HepG2 (cell line): ENCODE data around the gene SYNGR4. TPM values are rescaled to one million over a fixed set of nuclear protein-coding genes. Genes with fewer than 3 reads are reported as not detected.
A peak's percentile ranks its signal among the peaks of the same experiment; 100 is the strongest.

Source experiments
- ATAC-seq: fragments of 200-7000 bp; cut with Tn5 transposase; 3 replicates; pipeline ENCODE4 v1.9.1; 2020; ENCODE audit warnings: mild to moderate bottlenecking, moderate library complexity
- BruUV-seq: library from RNA; stranded (reverse); fragments of 400-500 nt; replicated peaks from 2 replicates; lab custom pipeline; 2021; lab: Mats Ljungman, UMichigan
- CTCF ChIA-PET: fragments of 300-600 bp; formaldehyde crosslinking; extraction: SDS; loops from one replicate; lab custom pipeline; 2021; ENCODE audit warnings: low total read pairs, inconsistent platforms, low intra/inter-chr PET ratio; lab: Yijun Ruan, JAX
- POLR2A ChIA-PET: fragments of 350-600 bp; sonication (Branson Sonifier 250); formaldehyde crosslinking; loops from one replicate; lab custom pipeline; 2020; ENCODE audit warnings: antibody characterized with exemption, inconsistent platforms; lab: Yijun Ruan, JAX
- DNase-seq: peaks from one replicate; pipeline ENCODE4 v3.0.0-alpha.2; 2015; ENCODE audit warnings: low spot score
- FAIRE-seq: peaks from 3 replicates; lab custom pipeline; 2011; peaks lifted over from hg19 to GRCh38; lab: Jason Lieb, UNC
- H2AFZ ChIP-seq: one replicate; pipeline ENCODE4 v1.6.1; 2011; ENCODE audit warnings: low read length, inconsistent platforms
- H3K27ac ChIP-seq: fragments of 300-600 bp; 3 replicates; pipeline ENCODE4 v1.8.0; 2011; ENCODE audit warnings: mixed run types, mild to moderate bottlenecking, mixed read lengths, low read length, inconsistent platforms; ENCODE audit not compliant: insufficient read depth; ENCODE audit errors: extremely low read length
- H3K27me3 ChIP-seq, 2 experiments: fragments of 200-600 bp in 1 of 2; 2 replicates in 1 of 2; 3 replicates in 1 of 2; pipeline versions ENCODE4 v1.6.0 to v1.8.0; 2011; ENCODE audit warnings: low read length in 2 of 2, mild to moderate bottlenecking in 2 of 2, moderate library complexity in 2 of 2, inconsistent platforms in 1 of 2; ENCODE audit not compliant: insufficient read depth in 2 of 2, control insufficient read depth in 1 of 2
- H3K36me3 ChIP-seq, 2 experiments: fragments of 200-600 bp in 1 of 2; replicated peaks in 1 of 2; 2 replicates in 1 of 2; 3 replicates in 1 of 2; pipeline versions ENCODE4 v1.5.1 to v1.8.0; 2011; ENCODE audit warnings: low read length in 2 of 2, inconsistent platforms in 1 of 2; ENCODE audit not compliant: insufficient read depth in 2 of 2, control insufficient read depth in 1 of 2
- H3K4me1 ChIP-seq: 2 replicates; pipeline ENCODE4 v1.5.1; 2012; ENCODE audit warnings: low read length, inconsistent platforms; ENCODE audit not compliant: insufficient read depth
- H3K4me2 ChIP-seq: 2 replicates; pipeline ENCODE4 v1.6.0; 2011; ENCODE audit warnings: low read depth, low read length, inconsistent platforms
- H3K4me3 ChIP-seq, 3 experiments: fragments of 200-600 bp in 1 of 3; sonication (generic), shearing (Covaris generic) in 1 of 3; replicated peaks in 1 of 3; 2 replicates each; pipeline ENCODE4 v1.5.1; 2011 to 2016; ENCODE audit warnings: low read length in 3 of 3, inconsistent platforms in 2 of 3, low read depth in 2 of 3, mild to moderate bottlenecking in 2 of 3, control low read depth in 1 of 3, mixed read lengths in 1 of 3; ENCODE audit not compliant: insufficient read depth in 1 of 3
- H3K79me2 ChIP-seq: one replicate; pipeline ENCODE4 v1.6.1; 2011; ENCODE audit warnings: low read length, inconsistent platforms; ENCODE audit not compliant: insufficient read depth
- H3K9ac ChIP-seq: 2 replicates; pipeline ENCODE4 v1.6.0; 2011; ENCODE audit warnings: mild to moderate bottlenecking, low read depth, low read length, inconsistent platforms; ENCODE audit not compliant: insufficient read depth
- H3K9me3 ChIP-seq: 2 replicates; pipeline ENCODE4 v1.5.1; 2012; ENCODE audit warnings: mild to moderate bottlenecking, low read length
- H4K20me1 ChIP-seq: 2 replicates; pipeline ENCODE4 v1.6.0; 2011; ENCODE audit warnings: inconsistent platforms, mild to moderate bottlenecking, low read length, moderate library complexity; ENCODE audit not compliant: insufficient read depth
- FUBP1 ChIP-seq: sonication (generic); formaldehyde crosslinking; IDR thresholded peaks from 2 replicates; pipeline ENCODE4 v1.5.1; 2020; ENCODE audit warnings: missing genetic modification reagents, mild to moderate bottlenecking, borderline replicate concordance
- HNRNPL ChIP-seq: fragments of 200-400 bp; formaldehyde crosslinking; IDR thresholded peaks from 2 replicates; pipeline ENCODE4 v1.6.1; 2017; ENCODE audit warnings: mild to moderate bottlenecking, low read depth, low read length
- HOXA3 ChIP-seq: sonication (generic); formaldehyde crosslinking; IDR thresholded peaks from 2 replicates; pipeline ENCODE4 v1.5.0; 2020; ENCODE audit warnings: missing genetic modification reagents
- RBFOX2 ChIP-seq: fragments of 200-400 bp; formaldehyde crosslinking; IDR thresholded peaks from 2 replicates; pipeline ENCODE4 v1.6.1; 2017; ENCODE audit warnings: low read depth, mild to moderate bottlenecking, low read length
- STAG1 ChIP-seq: sonication (generic); formaldehyde crosslinking; IDR thresholded peaks from 2 replicates; pipeline ENCODE4 v1.4.0; 2020; ENCODE audit warnings: missing genetic modification reagents
- ZFX ChIP-seq: sonication (generic); formaldehyde crosslinking; IDR thresholded peaks from 2 replicates; pipeline ENCODE4 v1.4.0; 2020; ENCODE audit warnings: mild to moderate bottlenecking, low read depth, missing genetic modification reagents, moderate library complexity
- ZHX1 ChIP-seq: sonication (generic); formaldehyde crosslinking; IDR thresholded peaks from 2 replicates; pipeline ENCODE4 v1.8.1; 2022; ENCODE audit warnings: low read depth, mild to moderate bottlenecking, missing genetic modification reagents
- ZNF225 ChIP-seq: sonication (generic); formaldehyde crosslinking; IDR thresholded peaks from 2 replicates; pipeline ENCODE4 v1.4.0; 2020; ENCODE audit warnings: mild to moderate bottlenecking, missing genetic modification reagents
- ZNF354B ChIP-seq: sonication (generic); formaldehyde crosslinking; IDR thresholded peaks from 2 replicates; pipeline ENCODE4 v1.8.0; 2022; ENCODE audit warnings: mild to moderate bottlenecking, missing genetic modification reagents
- ZNF414 ChIP-seq: sonication (generic); formaldehyde crosslinking; IDR thresholded peaks from 2 replicates; pipeline ENCODE4 v1.5.0; 2020; ENCODE audit warnings: missing genetic modification reagents
- WGBS: methylation state at CpG from one replicate; pipeline ENCODE4 v1.1.6; 2017; ENCODE audit warnings: low lambda C conversion rate; 5-methylcytosine and 5-hydroxymethylcytosine counted together
- in situ Hi-C: cut with HindIII; loops from 2 replicates; pipeline ENCODE4 v1.10.0; 2017; ENCODE audit warnings: low pct_unique_long_range_greater_than_20kb; ENCODE audit not compliant: extremely low pct_ligation_motif_present
- intact Hi-C: fragments of 100-400 bp; cut with micrococcal nuclease; formaldehyde crosslinking; loops from one replicate; pipeline ENCODE4 v1.10.0; 2022; ENCODE audit not compliant: unreplicated experiment
- polyA plus RNA-seq, 8 experiments: library from polyadenylated mRNA; depleted of rRNA in 3 of 8; stranded (reverse) in 7 of 8; unstranded in 1 of 8; fragments of >200 nt; fragmentation: Illumina TruSeq in 4 of 8; extraction: Trizol in 4 of 8; gene quantifications; 2 replicates each; pipeline versions ENCODE4 v1.2.1 to v1.2.3, GENCODE V29; 2011 to 2016; ENCODE audit warnings: low read depth in 4 of 8, missing spikeins in 1 of 8, mixed read lengths in 1 of 8; ENCODE audit not compliant: insufficient read depth in 1 of 8
- total RNA-seq, 5 experiments: library from RNA; depleted of rRNA; stranded (reverse); fragments of >200 nt; fragmentation: Illumina TruSeq; extraction: Trizol; gene quantifications; 2 replicates each; pipeline ENCODE4 v1.2.3, GENCODE V29; 2016; ENCODE audit warnings: low read depth in 1 of 5

Gene SYNGR4
- total and polyA plus RNA-seq, 2 of the 13 experiments (the other 11 are each of a cell fraction or from before 2014, with no cell fraction given): not detected

- TF ChIP-seq ZNF414 (no peak), ZNF354B (CRISPR knock-in tag) (no peak), FUBP1 (no peak), ZNF225 (CRISPR knock-in tag) (no peak; the same call in 1 of the 2 replicates), STAG1 (CRISPR knock-in tag) (no peak)
Measured at GRCh38 chr19:48332662-48333466, 31.3 kb upstream of the SYNGR4 start (continued).

GRCh38 chr19:48333467-48334384, 30.4 kb upstream of the SYNGR4 start:
- in situ Hi-C loops (no loop called here), intact Hi-C loops (no loop called here)
- Histone ChIP-seq H3K27ac (peak overlapping the region; percentile 59), H2AFZ (no peak overlapping the region), H3K9ac (peak overlapping the region; percentile 71; the same call in 1 of the 2 replicates), H3K27me3 (no peaks in the 10 kb centered on the region), H3K4me2 (peak overlapping the region; percentile 94), H3K4me3 (peak overlapping the region; percentile 52 to 76 (median 56)), H4K20me1 (no peaks in the 10 kb centered on the region), H3K9me3 (peaks cover 2% of the 10 kb centered on the region; the same call in 1 of the 2 replicates), H3K4me1 (peaks cover 17% of the 10 kb centered on the region), H3K36me3 (no peaks in the 10 kb centered on the region; a peak in 1 of 5 replicates), H3K79me2 (no peaks in the 10 kb centered on the region)
- FAIRE-seq (no peak), DNase-seq (no peak), ATAC-seq (peak; percentile 8; the same call in 2 of the 3 replicates)
- no TSS peak for BruUV-seq
- WGBS: 86% methylated on average over 39 of the region's 54 CpGs
- ChIA-PET POLR2A (interaction anchor here (1.2 to 2.2 kb wide), 3 partner anchors 10 to 30 kb away, joined by 7 to 10 read pairs (median 10); partner anchors contain the start of genes SYNGR4 and TMEM143), CTCF (interaction anchor here (1.1 kb wide), 1 partner anchor 112 kb away, joined by 3 read pairs; the partner anchor contains the start of gene GRWD1)
- TF ChIP-seq ZHX1 (CRISPR knock-in tag) (no peak), HOXA3 (CRISPR knock-in tag) (0 out of 2 replicates have a peak, but pooled peaks have one; percentile 23), ZFX (0 out of 2 replicates have a peak, but pooled peaks have one; percentile 32), HNRNPL (0 out of 2 replicates have a peak, but pooled peaks have one; percentile 1), RBFOX2 (0 out of 2 replicates have a peak, but pooled peaks have one; percentile 20)
